GM13976 (cell line): ENCODE results near the gene C9orf43.

Experiments used
- DNase-seq: peaks from one replicate; pipeline ENCODE4 v3.0.0; 2012; ENCODE audit warnings: low spot score
- CTCF ChIP-seq: IDR thresholded peaks from 2 replicates; pipeline ENCODE4 v1.5.1; 2012; ENCODE audit warnings: borderline replicate concordance, mild to moderate bottlenecking; ENCODE audit not compliant: insufficient read depth; ENCODE audit errors: extremely low read depth, missing control alignments, control extremely low read depth
- in situ Hi-C: fragments of 300-500 bp; cut with MboI; formaldehyde crosslinking; loops from one replicate; pipeline ENCODE4 v1.12.0; 2022; ENCODE audit warnings: low sequenced_read_pairs, mixed read lengths, inconsistent platforms; ENCODE audit not compliant: unreplicated experiment

C9orf43 gene

GRCh38 chr9:113368982-113369854 is 41.3 kb upstream of the C9orf43 start:
- DNase-seq = no peak
- no peak for TF ChIP-seq CTCF
- in situ Hi-C loops = no loop called here

DNA sequence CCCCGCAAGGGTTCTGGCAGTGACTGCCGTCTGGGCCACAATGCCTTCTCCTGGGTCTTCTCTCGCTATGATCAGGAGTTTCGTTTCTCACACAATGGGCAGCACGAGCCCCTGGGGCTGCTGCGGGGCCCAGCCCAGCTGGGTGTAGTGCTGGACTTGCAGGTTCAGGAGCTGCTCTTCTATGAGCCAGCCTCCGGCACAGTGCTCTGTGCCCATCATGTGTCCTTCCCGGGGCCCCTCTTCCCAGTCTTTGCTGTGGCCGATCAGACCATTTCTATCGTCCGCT is 40.7 kb upstream of the C9orf43 start:
- no peak for TF ChIP-seq CTCF
- DNase-seq = no peak
- in situ Hi-C loops = no loop called here

DNA sequence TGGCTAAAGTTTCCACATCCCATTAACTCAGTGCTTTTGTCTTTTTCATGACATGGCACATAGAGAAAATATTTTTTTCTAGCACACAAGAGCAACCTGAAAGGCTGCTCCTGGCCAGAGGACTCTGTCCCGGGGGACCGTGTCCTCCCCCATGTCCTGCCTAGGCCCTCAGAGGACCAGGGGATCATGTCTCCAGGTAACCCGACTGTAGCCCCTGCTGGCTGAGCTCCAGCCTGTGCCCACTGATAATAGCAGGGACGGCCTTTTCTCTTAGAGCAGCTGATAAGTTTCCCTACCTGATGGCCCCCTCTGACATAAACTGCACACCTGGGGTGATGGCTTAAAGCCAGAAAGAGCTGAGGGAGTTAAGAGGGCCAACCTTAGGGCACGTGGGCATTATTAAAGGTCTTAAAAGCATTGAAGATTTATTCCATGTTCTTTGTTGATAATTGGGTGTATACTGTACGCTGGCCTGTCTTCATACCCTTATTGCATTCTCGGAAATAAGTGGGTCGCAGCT is 39.7 kb upstream of the C9orf43 start:
- in situ Hi-C loops = no loop called here
- no peak for TF ChIP-seq CTCF
- DNase-seq = no peak

DNA sequence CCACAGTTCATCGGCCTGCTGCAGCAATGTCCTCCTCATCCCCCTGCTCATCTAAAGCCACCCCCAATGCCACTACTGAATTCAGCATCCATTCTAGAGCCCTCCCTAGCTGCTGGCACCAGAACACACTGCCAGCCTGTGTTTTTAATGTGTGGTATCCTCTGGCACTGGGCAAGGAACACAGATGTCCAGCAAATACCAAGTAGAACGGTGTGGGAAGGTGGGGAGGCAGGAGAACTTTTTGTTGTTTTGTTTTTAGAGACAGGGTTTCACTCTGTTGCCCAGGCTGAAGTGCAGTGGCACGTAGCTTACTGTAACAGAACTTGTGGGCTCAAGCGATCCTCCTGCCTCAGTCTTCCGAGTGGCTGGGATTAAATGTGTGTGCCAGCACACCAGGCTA is 38.5 kb upstream of the C9orf43 start:
- in situ Hi-C loops = no loop called here
- DNase-seq = no peak
- TF ChIP-seq CTCF = no peak

DNA sequence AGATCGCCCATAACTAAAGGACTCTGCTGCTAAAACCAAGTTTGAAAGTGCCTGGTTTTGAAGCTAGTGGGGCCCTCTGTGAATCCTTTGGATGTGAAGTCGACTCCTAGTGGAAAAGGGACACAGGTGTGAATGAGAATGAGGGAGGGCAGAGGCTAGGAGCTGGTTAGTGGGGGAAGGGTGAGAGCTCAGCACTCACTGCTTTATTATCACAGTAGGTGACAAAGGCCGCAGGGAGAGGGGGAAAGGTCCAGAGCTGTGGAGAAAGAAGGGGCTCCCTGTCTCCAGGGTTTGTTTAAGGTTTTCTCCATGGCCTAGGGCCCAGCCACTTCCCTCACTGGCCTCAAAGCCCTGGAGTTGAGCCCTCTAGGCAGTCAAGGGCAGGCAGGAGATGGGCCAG is 37.3 kb upstream of the C9orf43 start:
- in situ Hi-C loops = no loop called here
- no peak for TF ChIP-seq CTCF
- DNase-seq = no peak

DNA sequence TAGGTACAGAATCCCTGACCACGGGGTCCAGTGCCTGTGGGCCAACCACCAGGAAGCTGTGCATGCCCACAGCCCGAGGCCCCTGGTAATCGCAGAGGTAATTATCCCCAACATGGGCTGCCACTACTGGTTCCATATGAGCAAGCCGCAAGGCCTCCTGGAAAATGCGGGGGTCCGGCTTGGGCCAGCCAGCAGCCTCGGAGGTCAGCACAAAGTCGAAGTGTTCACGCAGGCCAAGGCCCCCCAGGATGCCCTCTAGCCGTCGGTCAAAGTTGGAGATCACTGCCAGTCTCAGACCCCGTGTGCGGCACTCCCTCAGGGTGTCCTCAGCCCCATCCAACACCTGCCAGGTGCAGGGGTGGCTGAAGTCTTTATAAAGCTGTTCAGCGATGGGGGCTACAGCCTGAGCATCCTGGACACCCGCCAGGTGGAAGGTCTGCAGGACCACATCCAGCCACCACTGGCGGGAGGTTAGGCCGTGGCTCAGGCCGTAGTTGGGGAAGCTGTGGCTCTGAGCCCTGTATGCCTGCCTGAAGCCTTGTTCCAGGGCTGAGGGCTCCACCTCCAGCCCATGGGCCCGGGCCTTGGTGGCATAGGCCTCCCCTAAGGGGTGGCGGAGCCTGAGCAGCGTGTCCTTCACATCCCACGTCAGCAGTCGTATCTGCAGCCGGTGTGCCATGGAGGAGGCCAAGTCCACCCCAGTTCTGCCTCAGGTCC is 36.7 kb upstream of the C9orf43 start:
- TF ChIP-seq CTCF = no peak
- no peak for DNase-seq
- in situ Hi-C loops = no loop called here
